ENCODE results near the gene TTI1.
"Not testable (repeated sequence)": the region's sequence is repeated elsewhere in the genome, so short reads cannot be mapped to it uniquely, and the experiment has no call there.

TTI1 gene

GRCh38 chr20:38009416-38009815 is 23.8 kb downstream of the TTI1 start:
- not testable (repeated sequence) for DNase-seq (ENCODE audit: low spot score)

DNA sequence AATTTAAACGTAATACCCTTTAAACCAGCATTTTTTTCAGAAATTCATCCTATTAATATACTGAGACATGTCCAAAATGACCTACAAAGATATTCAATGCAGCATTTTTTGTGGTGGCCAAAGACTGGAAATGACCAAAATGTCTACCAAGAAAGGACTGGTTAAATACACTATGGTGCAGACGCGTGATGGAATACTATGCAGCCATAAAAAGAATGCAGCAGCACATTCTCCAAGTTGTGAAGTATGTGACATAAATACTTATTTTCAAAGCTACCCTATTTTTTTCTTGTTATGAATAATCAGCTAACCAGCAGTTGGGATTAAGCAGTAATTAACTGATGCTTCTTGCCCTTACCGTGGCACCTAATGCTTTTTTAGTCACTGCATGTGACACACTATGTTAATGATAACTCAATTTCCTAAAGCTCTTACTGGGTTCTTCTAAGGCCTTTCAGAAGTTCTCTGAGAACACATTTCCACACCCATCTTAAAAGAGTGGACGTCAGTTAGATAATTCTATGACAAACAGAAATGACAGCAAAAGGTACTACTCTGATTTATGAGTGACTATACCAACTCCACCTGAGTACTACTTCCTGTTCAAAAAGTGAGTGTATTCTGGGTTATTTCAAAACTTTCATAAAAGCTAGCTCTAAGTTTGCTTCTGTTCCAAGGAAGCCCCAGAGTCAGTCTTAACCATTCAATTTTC is 24.9 kb downstream of the TTI1 start:
- no peak for DNase-seq (ENCODE audit: low spot score)

GRCh38 chr20:38007526-38007925 is 25.7 kb downstream of the TTI1 start:
- no peak for DNase-seq (ENCODE audit: low spot score)

- DNase-seq (ENCODE audit: low spot score), result no peak
These were observed 27.4 kb downstream of the TTI1 start for GRCh38 chr20:38005903-38006302.

DNA sequence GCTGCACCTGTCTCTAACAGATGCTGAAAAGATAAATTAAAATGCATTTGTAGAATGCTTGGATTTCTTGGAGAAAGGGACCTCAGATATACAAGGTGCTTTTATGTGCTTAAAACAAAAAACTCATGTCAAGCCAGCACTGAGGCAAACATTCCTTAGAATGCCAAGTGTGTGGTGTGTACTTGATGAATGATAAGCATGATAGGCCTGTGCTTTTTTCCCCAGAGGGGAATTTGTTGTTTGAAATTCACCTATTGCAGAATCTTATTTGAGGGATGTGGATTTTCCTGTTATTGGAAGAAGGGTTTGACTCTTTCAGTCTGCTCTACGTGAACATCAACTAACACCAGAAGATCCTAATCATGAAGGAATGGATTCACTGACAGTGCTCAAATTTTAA is 28.8 kb downstream of the TTI1 start:
- no peak for DNase-seq (ENCODE audit: low spot score)

GRCh38 chr20:38002422-38002821 is 30.8 kb downstream of the TTI1 start:
- DNase-seq (ENCODE audit: low spot score), result no peak

DNA sequence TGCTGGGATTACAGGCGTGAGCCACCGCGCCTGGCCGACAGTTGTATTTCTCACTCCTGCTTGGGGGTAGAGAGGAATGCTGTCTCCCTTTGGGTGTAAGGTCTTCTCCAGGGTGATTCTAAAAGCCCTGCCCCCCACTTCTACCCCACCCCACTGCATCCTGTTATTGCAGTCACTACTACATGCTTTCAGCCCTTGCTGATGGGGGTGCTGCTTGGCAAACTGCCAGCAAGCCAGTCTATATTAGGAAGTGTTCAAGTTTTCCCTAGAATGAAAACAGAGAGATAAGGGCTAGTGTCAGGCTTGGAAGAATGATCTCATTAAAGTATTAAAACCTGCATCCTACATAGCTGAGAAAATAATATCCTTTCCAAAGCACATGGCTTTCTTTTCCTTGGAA is 31.3 kb downstream of the TTI1 start:
- DNase-seq (ENCODE audit: low spot score), result no peak

- peak; percentile 75 for DNase-seq (ENCODE audit: low spot score)
These were observed 31.9 kb downstream of the TTI1 start for GRCh38 chr20:38001173-38001875.

DNA sequence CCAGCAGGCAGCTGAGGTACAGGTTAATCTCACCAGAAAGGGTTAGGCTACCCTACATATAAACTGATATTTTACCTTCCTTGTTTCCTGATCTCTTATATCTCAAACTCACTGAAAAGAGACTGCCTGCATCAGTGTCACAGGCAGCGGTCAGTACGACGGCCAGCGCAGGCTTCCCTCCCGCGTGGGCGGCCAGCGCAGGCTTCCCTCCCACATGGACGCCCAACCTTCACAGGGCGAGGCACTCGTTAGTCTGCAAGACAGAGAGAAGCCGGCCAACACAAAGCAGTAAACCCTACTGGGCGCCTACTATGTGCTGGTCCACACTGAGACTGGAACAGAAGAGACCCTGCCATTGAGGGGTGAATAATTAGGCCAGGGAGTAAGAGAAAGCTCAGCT is 33.0 kb downstream of the TTI1 start:
- DNase-seq (ENCODE audit: low spot score), result no peak

GRCh38 chr20:37999526-38000263 is 33.6 kb downstream of the TTI1 start:
- DNase-seq (ENCODE audit: low spot score), result no peak

DNA sequence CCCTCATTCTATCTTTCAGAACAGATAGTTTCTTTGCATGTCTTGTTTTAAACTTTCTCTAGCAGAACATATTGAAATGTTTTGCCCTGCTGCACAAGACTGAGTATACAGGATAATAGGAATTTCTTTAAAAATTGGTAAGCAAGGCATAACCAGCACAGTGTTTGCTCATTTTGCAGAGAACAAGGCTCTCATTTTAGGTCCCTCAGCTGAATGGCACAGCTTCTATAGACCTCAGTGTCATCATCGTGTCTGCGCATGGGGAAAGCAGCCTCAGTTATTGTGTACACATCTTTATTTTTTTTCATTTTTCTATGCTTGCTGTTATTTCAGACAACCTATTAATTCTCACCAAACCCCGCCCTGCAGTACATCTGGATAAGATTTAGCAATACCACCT is 35.7 kb downstream of the TTI1 start:
- DNase-seq (ENCODE audit: low spot score), result no peak

- DNase-seq (ENCODE audit: low spot score), result no peak
These were observed 37.2 kb downstream of the TTI1 start for GRCh38 chr20:37995856-37996605.

DNA sequence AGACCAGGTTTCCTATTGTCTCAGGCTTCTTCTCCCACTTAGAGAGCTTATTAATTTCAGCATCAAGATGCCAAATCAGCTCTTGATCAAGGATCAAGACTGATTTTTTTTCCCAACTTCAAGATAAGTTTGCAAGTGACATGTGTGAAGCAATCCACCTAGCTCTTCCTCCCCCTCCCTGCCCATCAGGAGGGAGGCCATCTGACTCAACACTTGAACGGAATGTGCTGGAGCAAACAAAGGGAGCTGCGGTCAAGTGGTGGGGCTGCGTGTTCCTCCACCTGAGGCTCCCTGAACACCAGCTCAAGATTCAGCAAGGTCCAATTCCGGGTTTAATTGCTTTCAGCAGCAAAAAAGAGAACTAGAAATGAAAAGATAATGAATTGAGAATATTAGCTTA is 38.7 kb downstream of the TTI1 start:
- DNase-seq (ENCODE audit: low spot score), result peak; percentile 21

GRCh38 chr20:37992802-37993409 is 40.4 kb downstream of the TTI1 start:
- DNase-seq (ENCODE audit: low spot score), result peak; percentile 75

- DNase-seq (ENCODE audit: low spot score), result no peak
These were observed 41.3 kb downstream of the TTI1 start for GRCh38 chr20:37991908-37992307.

DNA sequence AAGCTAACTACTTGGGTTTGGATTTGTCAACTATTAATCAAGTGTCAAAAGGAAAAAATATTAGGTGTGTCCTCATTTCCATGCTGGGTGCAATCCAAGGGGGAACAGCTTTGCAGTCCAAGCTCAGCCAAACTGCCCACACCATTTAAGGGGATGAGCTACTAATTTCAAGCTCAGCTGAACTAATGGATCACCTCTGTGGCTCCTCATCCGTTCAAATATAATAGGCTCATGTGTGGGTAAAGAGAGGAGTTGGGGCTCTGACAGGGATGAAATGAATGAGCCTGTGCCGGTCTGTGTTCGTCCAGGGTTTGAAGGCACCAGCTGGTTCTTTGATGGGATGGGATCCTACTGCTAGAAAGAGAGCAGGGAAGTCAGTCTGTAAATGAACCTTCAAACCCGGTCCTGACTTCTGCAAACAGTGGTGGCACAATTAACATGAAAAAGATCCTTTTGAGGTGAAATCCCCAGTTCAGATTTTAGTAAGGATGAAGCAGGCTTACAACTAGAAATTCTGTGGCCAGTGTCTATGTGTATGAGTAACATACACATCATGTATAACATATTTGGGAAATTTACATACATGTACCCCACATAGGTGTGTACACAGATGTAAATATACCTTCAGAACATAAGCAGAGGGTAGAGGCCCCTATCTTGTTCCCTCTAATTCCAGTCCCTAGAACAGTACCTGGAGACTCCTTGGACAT is 41.9 kb downstream of the TTI1 start:
- no peak for DNase-seq (ENCODE audit: low spot score)

GRCh38 chr20:37990571-37991151 is 42.6 kb downstream of the TTI1 start:
- DNase-seq (ENCODE audit: low spot score), result peak; percentile 78

DNA sequence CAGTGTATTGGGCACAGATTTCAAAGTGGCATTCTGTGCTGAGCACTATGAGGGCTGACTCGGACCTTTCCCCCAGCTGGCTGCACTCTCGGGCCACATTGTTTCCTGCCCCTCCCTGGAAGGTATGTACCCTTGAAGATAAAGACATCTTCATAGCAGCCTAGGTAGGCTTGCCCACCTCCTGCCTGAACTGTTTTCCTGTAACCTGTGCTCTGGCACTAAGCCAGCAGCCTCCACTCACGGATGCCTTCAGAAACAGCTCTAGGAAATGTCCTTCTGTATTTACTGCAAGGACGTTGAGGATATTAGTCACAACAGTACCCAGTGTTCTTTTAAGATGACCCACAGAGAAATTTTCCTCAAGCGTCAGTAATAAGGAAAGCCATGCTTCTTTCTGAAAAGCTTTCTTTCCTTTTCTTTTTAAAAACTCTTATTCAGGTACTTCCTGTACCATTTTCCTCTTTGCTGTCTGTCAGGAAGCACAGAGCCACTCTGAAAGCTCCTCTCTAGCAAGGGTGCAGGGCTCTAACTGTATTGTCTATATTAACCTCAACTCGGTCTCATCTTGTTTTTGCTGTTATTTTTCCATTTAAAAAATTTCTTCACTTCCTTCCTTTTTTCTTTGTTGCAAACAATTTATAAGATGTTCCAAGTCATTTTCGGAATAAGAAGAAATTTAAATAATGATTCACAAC is 43.5 kb downstream of the TTI1 start:
- no peak for DNase-seq (ENCODE audit: low spot score)

DNA sequence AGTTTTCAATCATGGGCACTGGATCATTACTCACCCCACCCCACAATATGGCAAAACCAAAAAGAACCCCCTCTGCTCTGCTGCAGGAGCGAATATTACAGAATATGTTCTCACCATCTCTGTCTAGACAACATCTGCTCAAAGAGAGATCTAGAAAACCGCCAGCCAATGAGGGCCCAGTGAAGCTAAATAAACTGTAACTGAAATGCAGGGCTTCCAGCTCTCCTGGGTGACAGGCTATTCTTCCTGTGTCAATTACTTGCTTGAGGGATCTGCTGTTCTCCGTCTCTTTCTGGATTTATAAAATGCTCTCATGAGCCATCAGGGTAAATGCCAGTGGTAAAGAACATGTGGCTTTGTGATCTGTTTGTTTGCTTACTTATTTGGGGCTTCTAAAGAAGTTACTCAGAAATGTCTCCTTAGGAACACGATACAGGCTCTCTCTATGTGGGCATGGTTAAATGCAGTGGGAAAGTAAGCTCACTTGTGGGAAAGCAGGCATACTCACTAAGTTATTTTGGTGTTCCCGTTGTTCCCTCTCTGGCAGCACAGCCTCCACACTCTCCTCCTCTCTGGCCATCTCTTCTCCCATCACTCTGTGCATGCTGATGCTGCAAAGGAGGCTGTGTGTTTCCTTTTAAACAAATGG is 44.8 kb downstream of the TTI1 start:
- DNase-seq (ENCODE audit: low spot score), result no peak

Measured in AG20443 (cell line).